Cerebellar cortex (tissue), 1 donor: ENCODE measurements around the gene ZBTB44.
"Not testable (repeated sequence)": the region's sequence is repeated elsewhere in the genome, so short reads cannot be mapped to it uniquely, and the experiment has no call there.

Experiments used
- DNase-seq: peaks from one replicate; pipeline ENCODE4 v3.0.0-alpha.2; 2015; ENCODE audit warnings: low spot score

ZBTB44 gene

GRCh38 chr11:130247319-130247718 is 67.4 kb downstream of the ZBTB44 start:
- DNase-seq, result peak; percentile 22

- DNase-seq, result no peak
These were observed 68.0 kb downstream of the ZBTB44 start for GRCh38 chr11:130246738-130247137.

- DNase-seq, result no peak
These were observed 68.4 kb downstream of the ZBTB44 start for GRCh38 chr11:130246270-130246669.

- DNase-seq, result not testable (repeated sequence)
These were observed 69.3 kb downstream of the ZBTB44 start for GRCh38 chr11:130245375-130245774.

- no peak for DNase-seq
These were observed 69.9 kb downstream of the ZBTB44 start for GRCh38 chr11:130244848-130245247.

GRCh38 chr11:130243816-130244215 is 70.9 kb downstream of the ZBTB44 start:
- no peak for DNase-seq

GRCh38 chr11:130241713-130242112 is 73.0 kb downstream of the ZBTB44 start:
- DNase-seq, result no peak

- DNase-seq, result no peak
These were observed 77.3 kb downstream of the ZBTB44 start for GRCh38 chr11:130237282-130238006.

- no peak for DNase-seq
These were observed 80.4 kb downstream of the ZBTB44 start for GRCh38 chr11:130234315-130234714.

- DNase-seq, result not testable (repeated sequence)
These were observed 80.8 kb downstream of the ZBTB44 start for GRCh38 chr11:130233888-130234287.

GRCh38 chr11:130233486-130233885 is 81.2 kb downstream of the ZBTB44 start:
- not testable (repeated sequence) for DNase-seq

GRCh38 chr11:130227373-130227772 is 87.3 kb downstream of the ZBTB44 start:
- DNase-seq, result no peak

GRCh38 chr11:130223291-130223971 is 91.3 kb downstream of the ZBTB44 start:
- peak; percentile 89 for DNase-seq

- DNase-seq, result no peak
These were observed 94.2 kb downstream of the ZBTB44 start for GRCh38 chr11:130220311-130221035.

GRCh38 chr11:130219148-130219547 is 95.6 kb downstream of the ZBTB44 start:
- DNase-seq, result no peak

GRCh38 chr11:130218501-130219070 is 96.1 kb downstream of the ZBTB44 start:
- DNase-seq, result no peak

GRCh38 chr11:130217133-130218031 is 97.3 kb downstream of the ZBTB44 start:
- DNase-seq, result no peak

GRCh38 chr11:130216591-130217132 is 98.1 kb downstream of the ZBTB44 start:
- no peak for DNase-seq

GRCh38 chr11:130216221-130216550 is 98.5 kb downstream of the ZBTB44 start:
- DNase-seq, result no peak

GRCh38 chr11:130215531-130216220 is 99.0 kb downstream of the ZBTB44 start:
- no peak for DNase-seq
